ENCODE results near the gene MELTF. TPM values are rescaled to one million over a fixed set of nuclear protein-coding genes. Genes with fewer than 3 reads are reported as not detected.

MELTF gene
- total RNA-seq, 1 experiment from 2014 or later: 9.2 TPM

DNA sequence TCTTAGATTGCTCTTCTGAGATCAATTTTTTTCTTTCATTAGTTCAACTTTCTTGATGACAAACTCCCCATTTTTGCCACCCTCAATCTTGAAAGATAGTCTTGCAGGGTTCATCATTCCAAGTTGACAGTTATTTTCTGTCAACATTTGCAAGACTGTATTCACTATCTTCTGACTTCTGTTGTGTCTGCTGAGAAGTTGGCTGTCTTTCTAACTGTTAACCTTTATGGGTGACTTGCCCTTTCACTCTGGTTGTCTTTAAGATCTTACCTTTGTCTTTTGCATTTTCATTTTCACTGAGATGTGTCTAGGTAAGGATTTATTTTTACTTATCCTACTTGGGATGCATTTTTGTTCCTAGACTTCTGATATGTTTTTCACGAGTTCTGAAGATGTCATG, 46.4 kb downstream of the MELTF start:
- H3K27me3 Mint-ChIP-seq (ENCODE audit: low read depth): peaks cover 8% of the 10 kb centered on the region

More for the DNA sequence above, 46.4 kb downstream of the MELTF start:
- H3K23ac ChIP-seq (ENCODE audit: insufficient read length, low read depth, low read length): no peak overlapping the region
- Mint-ChIP-seq H3K4me1 (peaks cover 2 to 4% of the 10 kb centered on the region in 2 experiments; a peak in 2 of 4 replicates), H3K27ac (no peak overlapping the region), H3K36me3 (ENCODE audit: insufficient read depth in 1 of 3, low read depth in 3 of 3) (peaks cover 0 to 9% (median 8%) of the 10 kb centered on the region in 3 experiments; a peak in 3 of 7 replicates), H3K9me3 (peaks cover 11 to 14% of the 10 kb centered on the region in 2 experiments), H3K4me3 (no peak overlapping the region)
- no peak overlapping the region for H3K56ac ChIP-seq (ENCODE audit: insufficient read length, low read depth, low read length)
- no CpG with 5 or more reads among the region's 1 CpG for whole genome bisulfite sequencing (ENCODE audit: extremely low coverage, insufficient read length, low lambda C conversion rate)
- no peak overlapping the region for H3K18ac ChIP-seq (ENCODE audit: insufficient read length, low read depth, low read length)
- no peak overlapping the region for H3K14ac ChIP-seq (ENCODE audit: insufficient read depth, low read length)
- H4K8ac ChIP-seq (replicated peaks; ENCODE audit: insufficient read length, low read depth, low read length): no peak overlapping the region
- no peaks in the 10 kb centered on the region for H3K23me2 ChIP-seq (ENCODE audit: insufficient read length, low read depth, low read length, poor library complexity, severe bottlenecking)
- no peaks in the 10 kb centered on the region for H3K79me1 ChIP-seq (ENCODE audit: insufficient read depth, low read depth, low read length, poor library complexity, severe bottlenecking)
- H4K5ac ChIP-seq (ENCODE audit: insufficient read length, low read depth, low read length): no peak overlapping the region
- no peak overlapping the region for H2BK15ac ChIP-seq (ENCODE audit: low read depth, low read length)
- no peaks in the 10 kb centered on the region for H4K20me1 ChIP-seq (ENCODE audit: control insufficient read depth, insufficient read depth, insufficient read length)
- no peak overlapping the region for H3K4me2 ChIP-seq (ENCODE audit: insufficient read depth, insufficient read length, low read length)
- no peaks in the 10 kb centered on the region for H3K79me2 ChIP-seq (ENCODE audit: insufficient read depth, low read length)
- no peak overlapping the region for H2AK5ac ChIP-seq (ENCODE audit: insufficient read length, low read length)
- no peak overlapping the region for H2AFZ ChIP-seq (ENCODE audit: low read length)
- H4K91ac ChIP-seq (ENCODE audit: insufficient read length, low read depth, low read length): no peak overlapping the region
- H3K9ac ChIP-seq (ENCODE audit: extremely low read depth, insufficient read length, low read length): no peak overlapping the region
- DNase-seq: no peak
- TF ChIP-seq, protein P1, sequence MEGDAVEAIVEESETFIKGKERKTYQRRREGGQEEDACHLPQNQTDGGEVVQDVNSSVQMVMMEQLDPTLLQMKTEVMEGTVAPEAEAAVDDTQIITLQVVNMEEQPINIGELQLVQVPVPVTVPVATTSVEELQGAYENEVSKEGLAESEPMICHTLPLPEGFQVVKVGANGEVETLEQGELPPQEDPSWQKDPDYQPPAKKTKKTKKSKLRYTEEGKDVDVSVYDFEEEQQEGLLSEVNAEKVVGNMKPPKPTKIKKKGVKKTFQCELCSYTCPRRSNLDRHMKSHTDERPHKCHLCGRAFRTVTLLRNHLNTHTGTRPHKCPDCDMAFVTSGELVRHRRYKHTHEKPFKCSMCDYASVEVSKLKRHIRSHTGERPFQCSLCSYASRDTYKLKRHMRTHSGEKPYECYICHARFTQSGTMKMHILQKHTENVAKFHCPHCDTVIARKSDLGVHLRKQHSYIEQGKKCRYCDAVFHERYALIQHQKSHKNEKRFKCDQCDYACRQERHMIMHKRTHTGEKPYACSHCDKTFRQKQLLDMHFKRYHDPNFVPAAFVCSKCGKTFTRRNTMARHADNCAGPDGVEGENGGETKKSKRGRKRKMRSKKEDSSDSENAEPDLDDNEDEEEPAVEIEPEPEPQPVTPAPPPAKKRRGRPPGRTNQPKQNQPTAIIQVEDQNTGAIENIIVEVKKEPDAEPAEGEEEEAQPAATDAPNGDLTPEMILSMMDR (conservative IDR thresholded peaks at IDR 0.05): no peak
- no peak overlapping the region for H3K4ac ChIP-seq (ENCODE audit: low read depth, low read length)
- no peak overlapping the region for H3K27ac ChIP-seq (ENCODE audit: insufficient read length, low read depth, low read length)
- no peak overlapping the region for H2BK120ac ChIP-seq (ENCODE audit: low read depth, low read length, poor library complexity, severe bottlenecking)
- no peaks in the 10 kb centered on the region for H3K9me3 ChIP-seq (ENCODE audit: control insufficient read depth, low read depth, low read length)
- H3T11ph ChIP-seq (ENCODE audit: low read length): no peak overlapping the region
- no peaks in the 10 kb centered on the region; the same call in 1 of the 2 replicates for H3K4me1 ChIP-seq (ENCODE audit: insufficient read depth, low read length)
- no peak overlapping the region for H2BK20ac ChIP-seq (ENCODE audit: low read depth, low read length, poor library complexity, severe bottlenecking)
- no peak overlapping the region for H2BK5ac ChIP-seq (ENCODE audit: insufficient read length, low read length)
- no peaks in the 10 kb centered on the region for H3K27me3 ChIP-seq (ENCODE audit: insufficient read depth, low read length)
- H2BK12ac ChIP-seq (ENCODE audit: insufficient read length, low read depth, low read length): no peak overlapping the region

Data from H9 (cell line).